Retinal pigment epithelial cell (primary cell): ENCODE results near the gene RBP4.

Experiments used
- DNase-seq: peaks from one replicate; pipeline ENCODE4 v3.0.0-alpha.2; 2010; ENCODE audit warnings: low read depth
- H3K4me3 ChIP-seq: 2 replicates; pipeline ENCODE4 v1.5.1; 2011; ENCODE audit warnings: mild to moderate bottlenecking, low read length, control low read depth, moderate library complexity
- CTCF ChIP-seq: conservative IDR thresholded peaks from 2 replicates; pipeline ENCODE4 v1.5.1; 2011; ENCODE audit warnings: low read depth, low read length, control low read depth, inconsistent platforms

Gene RBP4

GRCh38 chr10:93567277-93568104, 33.5 kb downstream of the RBP4 start:
- TF ChIP-seq CTCF, result no peak
- H3K4me3 ChIP-seq, result no peak overlapping the region
- no peak for DNase-seq

GRCh38 chr10:93566435-93567276, 34.4 kb downstream of the RBP4 start, which contains the start of gene FFAR4:
TSS of gene FFAR4 (plus strand) at chr10:93566665. CDS start at chr10:93566721, 56 bp downstream.
- peak within 1 kb of the TSS; percentile 12 for H3K4me3 ChIP-seq
- no peak for DNase-seq
- no peak for TF ChIP-seq CTCF

GRCh38 chr10:93565446-93565845, 35.6 kb downstream of the RBP4 start:
- no peak overlapping the region for H3K4me3 ChIP-seq
- DNase-seq, result no peak
- no peak for TF ChIP-seq CTCF

- TF ChIP-seq CTCF, result no peak
- DNase-seq, result no peak
- no peak overlapping the region for H3K4me3 ChIP-seq
Measured at GRCh38 chr10:93560541-93560940, 40.5 kb downstream of the RBP4 start.

GRCh38 chr10:93559490-93559889, 41.5 kb downstream of the RBP4 start:
- DNase-seq, result no peak
- no peak for TF ChIP-seq CTCF
- H3K4me3 ChIP-seq, result no peak overlapping the region

- H3K4me3 ChIP-seq, result no peak overlapping the region
- peak; percentile 85 for TF ChIP-seq CTCF
- no peak for DNase-seq
Measured at GRCh38 chr10:93554760-93555432, 46.1 kb downstream of the RBP4 start.
